ENCODE data around the gene GARIN3. TPM values are rescaled to one million over a fixed set of nuclear protein-coding genes. Genes with fewer than 3 reads are reported as not detected.
A peak's percentile ranks its signal among the peaks of the same experiment; 100 is the strongest.
"Not testable (repeated sequence)": the region's sequence is repeated elsewhere in the genome, so short reads cannot be mapped to it uniquely, and the experiment has no call there.

The GARIN3 gene
- not detected for polyA plus RNA-seq (2013, experiment 1 of 2; ENCODE audit: insufficient read length)
- not detected for polyA plus RNA-seq (2013, experiment 2 of 2; ENCODE audit: insufficient read length)

DNA sequence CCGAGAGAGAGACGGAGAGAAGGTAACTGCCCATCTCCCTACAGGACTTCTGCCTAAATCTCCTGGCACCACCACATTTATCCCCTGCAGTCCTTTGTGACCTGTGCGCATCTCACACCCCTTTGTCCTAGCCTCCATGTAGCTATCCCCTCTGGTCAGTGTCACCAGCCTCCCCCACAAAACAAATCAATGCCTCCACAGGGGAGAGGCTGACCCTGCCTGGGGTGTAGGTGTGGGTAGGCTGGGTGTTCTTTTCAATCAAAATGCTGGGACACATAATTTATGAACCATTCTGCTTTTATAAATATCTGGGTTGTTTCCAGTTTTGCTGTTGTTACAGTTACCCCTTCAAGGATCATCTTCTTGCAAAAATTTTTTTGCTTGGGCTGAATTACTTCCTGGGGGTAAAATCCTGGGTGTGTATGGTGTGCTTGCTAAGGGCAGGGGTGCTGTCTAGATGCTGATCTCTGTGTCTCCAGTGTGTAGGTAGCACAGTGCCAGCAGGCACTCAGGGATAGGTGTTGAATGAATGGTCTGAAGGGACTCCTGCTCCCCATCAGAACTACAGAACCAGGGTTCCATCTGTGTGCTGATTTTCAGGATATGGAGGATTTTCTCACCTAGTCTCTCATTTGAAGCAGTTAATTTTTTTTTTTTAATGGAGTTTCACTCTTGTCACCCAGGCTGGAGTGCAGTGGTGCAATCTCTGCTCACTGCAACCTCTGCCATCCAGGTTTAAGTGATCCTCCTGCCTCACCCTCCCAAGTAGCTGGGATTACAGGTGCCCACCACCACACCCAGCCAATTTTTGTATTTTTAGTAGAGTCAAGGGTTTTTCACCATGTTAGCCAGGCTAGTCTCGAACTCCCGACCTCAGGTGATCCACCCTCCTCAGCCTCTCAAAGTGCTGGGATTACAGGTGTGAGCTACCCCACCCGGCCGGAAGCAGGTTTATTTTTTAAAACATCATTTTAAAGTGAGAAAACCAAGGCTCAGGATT, at the start of gene GARIN3:
TSS of gene GARIN3 (minus strand) at position 51 of the 1,000 bp plus-strand sequence. CDS start 96 bp downstream, outside the sequence.
- no peak for DNase-seq

- peak; percentile 2 for DNase-seq
These were observed 49.6 kb upstream of the GARIN3 start for GRCh38 chr5:157215514-157216167.

DNA sequence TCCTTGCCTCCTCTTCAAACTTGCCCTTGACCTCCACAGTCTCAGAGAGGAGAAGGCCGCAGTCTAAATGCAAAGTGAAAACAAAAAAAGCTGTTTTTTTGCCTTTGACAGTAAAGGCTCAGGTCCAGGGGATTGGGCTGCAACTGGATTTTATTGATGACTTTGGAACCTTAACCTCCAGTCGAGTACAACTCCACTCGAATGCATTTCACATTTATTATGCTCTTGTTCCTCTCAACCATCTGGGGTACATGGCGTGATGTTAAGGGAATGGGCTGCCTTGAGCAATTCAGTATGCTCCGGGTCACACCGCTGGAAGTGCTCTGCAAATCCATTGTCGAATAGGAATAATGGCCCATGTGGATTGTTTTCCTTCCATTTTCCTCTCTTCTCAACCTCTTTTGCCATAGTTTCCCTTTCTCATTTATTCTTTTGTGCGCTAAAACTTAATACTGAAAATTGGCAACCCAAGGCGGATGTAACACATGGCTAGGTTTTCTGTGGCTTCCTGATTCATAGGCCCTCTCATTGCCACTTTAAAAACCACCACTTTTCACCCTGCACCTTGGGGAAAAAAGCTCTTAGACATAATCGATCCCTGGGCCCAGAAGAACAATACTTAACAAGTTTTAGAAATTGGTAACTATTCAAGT, 48.9 kb upstream of the GARIN3 start:
- no peak for DNase-seq

GRCh38 chr5:157214415-157214814, 48.4 kb upstream of the GARIN3 start:
- DNase-seq = no peak

- no peak for DNase-seq
These were observed 47.6 kb upstream of the GARIN3 start for GRCh38 chr5:157213527-157214243.

GRCh38 chr5:157212307-157212706, 46.2 kb upstream of the GARIN3 start:
- no peak for DNase-seq

DNA sequence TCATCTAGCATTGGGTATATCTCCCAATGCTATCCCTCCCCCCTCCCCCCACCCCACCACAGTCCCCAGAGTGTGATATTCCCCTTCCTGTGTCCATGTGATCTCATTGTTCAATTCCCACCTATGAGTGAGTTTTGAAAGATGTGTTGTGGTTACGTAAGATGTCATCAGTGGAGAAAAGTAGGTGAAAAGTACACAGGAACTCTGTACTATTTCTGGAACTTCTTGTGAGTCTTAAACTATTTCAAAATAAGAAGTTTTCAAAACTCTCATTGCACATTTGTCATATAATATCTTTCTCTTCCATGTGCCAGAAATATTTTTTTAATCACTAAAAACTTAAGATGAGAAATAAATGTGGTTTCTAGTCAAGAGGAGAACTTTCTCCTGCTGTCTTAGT, 44.6 kb upstream of the GARIN3 start:
- DNase-seq = peak; percentile 30

DNA sequence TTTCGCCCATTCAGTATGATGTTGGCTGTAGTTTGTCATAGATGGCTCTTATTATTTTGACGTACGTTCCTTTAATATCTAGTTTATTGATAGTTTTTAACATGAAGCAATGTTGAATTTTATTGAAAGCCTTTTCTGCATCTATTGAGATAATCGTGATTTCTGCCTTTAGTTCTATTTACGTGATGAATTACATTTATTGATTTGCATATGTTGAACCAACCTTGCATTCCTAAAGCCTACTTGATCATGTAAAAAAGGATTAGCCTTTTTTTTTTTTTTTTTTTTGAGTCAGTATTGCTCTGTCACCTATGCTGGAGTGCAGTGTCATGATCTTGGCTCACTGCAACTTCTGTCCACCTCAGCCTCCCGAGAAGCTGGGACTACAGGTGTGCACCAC, 39.6 kb upstream of the GARIN3 start:
- DNase-seq = no peak

DNA sequence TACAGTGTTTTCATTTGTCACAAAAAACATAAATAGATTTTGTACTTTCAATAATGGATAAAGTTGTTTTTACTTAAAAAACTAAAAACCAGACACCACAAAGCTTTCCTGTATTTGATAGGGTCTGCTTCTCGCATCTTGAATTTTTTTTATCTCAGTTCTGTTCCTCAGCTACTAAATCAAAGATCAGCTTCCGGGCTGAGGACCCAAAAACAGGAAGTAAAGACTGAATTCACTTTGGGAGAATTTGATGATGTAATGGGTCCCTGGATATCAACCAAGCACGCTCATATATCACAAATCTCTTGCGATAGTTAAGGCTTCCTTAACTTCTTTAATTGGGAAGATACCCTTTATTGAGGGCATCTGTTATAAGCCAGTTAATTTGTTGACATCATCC, 38.7 kb upstream of the GARIN3 start:
- DNase-seq = no peak

- DNase-seq = no peak
These were observed 37.4 kb upstream of the GARIN3 start for GRCh38 chr5:157203417-157203816.

- no peak for DNase-seq
These were observed 35.8 kb upstream of the GARIN3 start for GRCh38 chr5:157201857-157202256.

DNA sequence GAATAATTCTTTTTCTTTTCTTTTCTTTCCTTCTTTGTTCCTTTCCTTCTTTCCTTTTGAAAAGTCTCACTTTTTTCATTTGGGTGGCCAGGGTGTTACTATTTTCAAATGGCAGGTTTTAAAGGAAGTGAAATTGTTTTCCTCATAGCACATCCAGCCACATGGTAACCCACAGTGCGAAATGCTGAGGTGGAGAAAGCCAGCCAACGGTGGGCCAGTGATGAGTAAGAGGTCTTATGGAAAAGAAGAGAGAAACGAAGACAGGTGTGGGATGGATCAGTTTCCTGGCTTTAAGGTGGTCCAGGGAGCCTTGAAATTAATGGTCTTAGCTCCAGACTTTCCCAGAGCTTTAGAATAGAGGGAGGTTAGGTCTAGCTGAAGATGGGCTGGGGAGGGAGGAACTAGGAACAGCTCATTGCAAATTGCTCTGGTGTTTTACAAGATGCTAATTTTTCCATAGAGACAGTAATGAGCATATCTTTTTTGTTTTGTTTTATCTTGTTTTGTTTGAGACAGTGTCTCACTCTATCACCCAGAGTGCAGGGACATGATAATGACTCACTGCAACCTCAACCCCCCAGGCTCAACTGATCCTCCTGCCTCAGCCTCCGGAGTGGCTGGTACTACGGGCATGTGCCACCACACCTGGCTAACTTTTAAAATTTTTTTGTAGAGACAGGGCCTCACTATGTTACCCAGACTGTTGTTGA, 32.4 kb upstream of the GARIN3 start:
- no peak for DNase-seq

DNA sequence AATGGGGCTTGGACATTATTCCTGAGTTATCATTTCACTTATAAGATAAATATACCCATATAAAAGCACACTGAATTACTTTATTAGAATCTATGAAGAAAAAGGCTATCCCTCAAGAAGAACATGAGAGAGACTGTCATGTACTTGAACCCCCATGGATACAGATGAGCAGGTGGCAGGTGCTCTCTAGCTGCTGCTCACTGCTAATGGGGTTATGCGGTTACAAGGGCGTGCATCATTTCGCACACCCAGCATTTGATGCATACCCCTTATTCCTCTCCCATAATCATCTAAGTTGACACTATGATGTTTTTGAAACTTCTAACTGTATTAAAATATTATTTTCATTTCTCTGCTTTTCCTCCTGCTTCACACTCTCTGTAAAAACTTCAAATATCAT, 31.0 kb upstream of the GARIN3 start:
- no peak for DNase-seq

- no peak for DNase-seq
These were observed 30.0 kb upstream of the GARIN3 start for GRCh38 chr5:157196045-157196444.

DNA sequence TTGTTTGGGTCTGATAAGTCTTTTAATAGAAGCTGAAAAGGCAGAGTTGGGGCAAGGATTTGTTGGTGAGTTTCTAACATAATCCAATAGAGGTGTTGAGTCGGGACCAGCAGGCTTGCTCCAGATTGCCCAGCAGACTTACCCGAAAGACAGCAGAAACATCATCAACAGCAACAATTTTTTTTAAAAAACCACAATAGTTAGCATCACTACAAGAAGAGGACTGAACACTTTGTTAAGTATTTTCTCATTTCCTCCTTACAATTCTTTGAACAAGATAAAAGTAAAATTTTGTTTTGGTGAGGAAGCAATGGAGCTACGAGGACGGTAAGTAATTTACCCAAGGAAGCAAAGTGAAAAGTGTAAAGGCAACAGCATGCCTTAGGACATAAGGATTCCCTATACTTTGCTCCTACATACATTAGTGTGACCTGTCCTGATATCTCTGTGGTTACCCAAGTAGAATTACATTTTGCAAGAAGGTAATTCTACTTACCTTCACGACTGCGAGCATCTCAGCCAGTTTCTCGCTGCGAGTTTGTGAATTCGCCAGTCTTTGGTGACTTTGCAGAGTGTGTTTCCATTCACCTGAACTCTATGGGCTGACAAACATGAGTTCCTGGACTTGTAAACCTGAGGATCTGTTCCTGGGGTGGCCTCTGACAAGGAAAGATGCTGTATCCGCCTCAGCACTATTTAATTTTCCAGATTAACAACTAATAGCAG, 27.8 kb upstream of the GARIN3 start:
- no peak for DNase-seq

- no peak for DNase-seq
These were observed 23.2 kb upstream of the GARIN3 start for GRCh38 chr5:157189223-157189622.

- DNase-seq = no peak
These were observed 22.2 kb upstream of the GARIN3 start for GRCh38 chr5:157188270-157188669.

- no peak for DNase-seq
These were observed 21.1 kb upstream of the GARIN3 start for GRCh38 chr5:157187046-157187754.

GRCh38 chr5:157186309-157187045, 20.4 kb upstream of the GARIN3 start:
- DNase-seq = no peak

DNA sequence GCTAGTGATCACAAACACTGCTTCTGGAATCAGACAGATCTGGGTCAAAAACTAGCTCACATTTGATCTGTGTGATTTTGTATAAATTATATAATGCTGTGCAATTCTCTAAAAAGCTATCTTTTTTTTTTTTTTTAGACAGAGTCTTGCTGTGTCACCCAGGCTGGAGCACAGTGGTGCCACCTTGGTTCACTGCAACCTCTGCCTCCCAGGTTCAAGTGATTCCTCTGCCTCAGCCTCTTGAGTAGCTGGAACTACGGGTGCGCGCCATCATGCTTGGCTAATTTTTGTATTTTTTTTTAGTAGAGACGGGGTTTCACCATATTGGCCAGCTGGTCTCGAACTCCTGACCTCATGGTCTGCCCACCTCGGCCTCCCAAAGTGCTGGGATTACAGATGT, 19.1 kb upstream of the GARIN3 start:
- DNase-seq = not testable (repeated sequence)

All from fibroblast of skin of scalp (primary cell).